BJ (cell line): ENCODE measurements around the gene BRD4. TPM values are rescaled to one million over a fixed set of nuclear protein-coding genes. Genes with fewer than 3 reads are reported as not detected.

Experiments used
- CTCF ChIA-PET: fragments of 350-600 bp; formaldehyde crosslinking; extraction: SDS; loops from one replicate; lab custom pipeline; 2021; ENCODE audit warnings: antibody characterized with exemption, inconsistent platforms; lab: Yijun Ruan, JAX
- POLR2A ChIA-PET: fragments of 300-600 bp; sonication (Branson Sonifier 250); formaldehyde crosslinking; extraction: SDS; loops from one replicate; lab custom pipeline; 2021; ENCODE audit warnings: antibody characterized with exemption; lab: Charles Lee
- DNase-seq: peaks from one replicate; pipeline ENCODE4 v3.0.0-alpha.2; 2011; ENCODE audit warnings: low read depth
- H3K27me3 ChIP-seq: 2 replicates; pipeline ENCODE4 v1.6.0; 2011; ENCODE audit warnings: low read length; ENCODE audit not compliant: control insufficient read depth, insufficient read depth
- H3K36me3 ChIP-seq: 2 replicates; pipeline ENCODE4 v1.5.1; 2011; ENCODE audit warnings: low read length; ENCODE audit not compliant: control insufficient read depth, insufficient read depth
- H3K4me3 ChIP-seq: 2 replicates; pipeline ENCODE4 v1.5.1; 2011; ENCODE audit warnings: low read depth, mild to moderate bottlenecking, control low read depth, low read length
- CTCF ChIP-seq: IDR thresholded peaks from 2 replicates; pipeline ENCODE4 v1.5.1; 2011; ENCODE audit warnings: low read depth, mild to moderate bottlenecking, control low read depth, inconsistent platforms, low read length, moderate library complexity; ENCODE audit not compliant: insufficient read depth
- polyA plus RNA-seq: library from polyadenylated mRNA; depleted of rRNA; stranded (reverse); fragments of >200 nt; gene quantifications from 2 replicates; pipeline ENCODE4 v1.2.3, GENCODE V29; 2011

BRD4 gene
- polyA plus RNA-seq, 1 experiment: 9.5 TPM

GRCh38 chr19:15194938-15195337 lies 137.4 kb downstream of the BRD4 start:
- DNase-seq: peak; percentile 19
- H3K27me3 ChIP-seq: no peaks in the 10 kb centered on the region
- H3K36me3 ChIP-seq: peaks cover 8% of the 10 kb centered on the region
- ChIA-PET POLR2A (interaction anchor here (0.7 kb wide), 1 partner anchor 176 kb away, joined by 9 read pairs; no protein-coding TSS in a partner anchor), CTCF (interaction anchor here (0.9 to 2.3 kb wide), 4 partner anchors 17 to 226 kb away, joined by 3 to 11 read pairs (median 5); no protein-coding TSS in a partner anchor)
- H3K4me3 ChIP-seq: peak overlapping the region; percentile 47; the same call in 1 of the 2 replicates
- no peak for TF ChIP-seq CTCF

GRCh38 chr19:15191982-15192381 lies 140.4 kb downstream of the BRD4 start:
- H3K36me3 ChIP-seq: peaks cover 16% of the 10 kb centered on the region
- TF ChIP-seq CTCF: no peak
- H3K27me3 ChIP-seq: no peaks in the 10 kb centered on the region
- POLR2A ChIA-PET: no interaction called here
- DNase-seq: no peak
- CTCF ChIA-PET: no interaction called here
- H3K4me3 ChIP-seq: no peak overlapping the region

GRCh38 chr19:15191514-15191913 lies 140.8 kb downstream of the BRD4 start:
- Histone ChIP-seq H3K36me3 (peaks cover 20% of the 10 kb centered on the region), H3K4me3 (no peak overlapping the region), H3K27me3 (no peaks in the 10 kb centered on the region)
- ChIA-PET POLR2A (no interaction called here), CTCF (no interaction called here)
- no peak for TF ChIP-seq CTCF
- DNase-seq: no peak

GRCh38 chr19:15188851-15189250 lies 143.5 kb downstream of the BRD4 start:
- ChIA-PET CTCF (interaction anchor here (2.3 kb wide), 1 partner anchor 11 kb away, joined by 10 read pairs; no protein-coding TSS in a partner anchor), POLR2A (no interaction called here)
- no peak for DNase-seq
- Histone ChIP-seq H3K36me3 (peaks cover 23% of the 10 kb centered on the region), H3K27me3 (no peaks in the 10 kb centered on the region), H3K4me3 (no peak overlapping the region)
- TF ChIP-seq CTCF: no peak

- DNase-seq: no peak
- no peak overlapping the region for H3K4me3 ChIP-seq
- no peaks in the 10 kb centered on the region for H3K27me3 ChIP-seq
- peaks cover 22% of the 10 kb centered on the region for H3K36me3 ChIP-seq
- CTCF ChIA-PET: interaction anchor here (0.8 to 2.3 kb wide), 2 partner anchors 10 to 65 kb away, joined by 4 to 10 read pairs; no protein-coding TSS in a partner anchor
- TF ChIP-seq CTCF: no peak
- POLR2A ChIA-PET: no interaction called here
Observed at GRCh38 chr19:15187026-15188007, 145.0 kb downstream of the BRD4 start.
